Measurements from ENCODE around the gene RREB1.
"Not testable (repeated sequence)": the region's sequence is repeated elsewhere in the genome, so short reads cannot be mapped to it uniquely, and the experiment has no call there.

Gene RREB1

DNA sequence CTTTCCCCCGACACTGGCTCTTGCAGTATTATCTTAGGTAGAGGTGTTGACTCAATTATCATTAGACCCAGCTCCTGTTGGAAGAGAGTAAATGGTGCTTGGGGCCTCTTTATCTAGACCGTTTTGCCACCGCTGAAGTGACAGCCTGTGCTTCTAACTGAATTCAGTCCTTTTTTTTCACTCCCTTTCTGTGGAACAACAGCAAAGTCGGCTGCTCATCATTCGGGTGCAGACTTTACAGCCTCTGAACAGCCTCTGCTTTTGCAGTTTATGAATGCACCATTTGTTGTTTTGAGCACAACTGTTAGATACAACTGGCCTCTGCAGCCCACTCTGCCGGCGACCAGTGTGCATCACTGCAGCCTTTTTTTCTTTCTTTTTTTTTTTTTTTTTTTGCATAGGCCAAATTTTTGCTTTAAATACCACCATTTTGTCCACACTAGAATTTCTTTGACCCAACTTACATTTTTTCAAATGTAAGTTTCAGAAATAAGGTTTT lies 35.8 kb downstream of the RREB1 start:
- no peak for DNase-seq (ENCODE audit: low read depth)

DNA sequence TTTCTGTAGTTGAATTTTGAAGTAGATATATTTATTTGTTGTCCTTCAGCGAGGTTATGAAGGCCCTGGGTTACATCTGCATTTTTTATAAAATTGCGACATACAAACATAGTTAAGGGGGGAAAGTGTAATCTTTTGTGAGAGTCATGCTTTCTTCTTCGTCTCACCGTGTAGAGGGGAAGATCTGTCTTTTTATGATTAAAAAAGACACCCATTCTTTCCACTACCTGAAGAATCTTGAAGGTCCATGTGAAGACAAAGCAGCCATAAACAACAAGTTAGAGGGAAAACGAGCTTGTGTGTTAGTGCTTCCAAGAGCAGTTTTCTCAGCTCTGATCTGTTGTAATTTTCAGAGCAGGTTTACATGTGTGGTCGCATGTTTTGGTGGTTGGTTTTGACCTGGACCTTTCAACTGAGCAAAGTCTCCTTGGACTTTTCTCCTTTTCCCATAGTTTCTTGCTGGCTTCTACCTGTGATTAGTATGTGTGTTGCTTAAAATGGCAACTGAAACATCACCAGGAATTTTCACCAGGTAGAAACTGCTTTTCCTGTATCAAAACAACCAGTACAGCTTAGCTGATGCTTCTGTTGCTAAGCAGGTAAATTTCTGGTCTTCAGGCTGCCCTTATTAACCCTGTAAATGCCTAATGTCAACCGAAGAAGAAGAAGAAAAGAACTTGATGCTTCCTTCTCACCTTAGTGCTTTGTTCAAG lies 37.3 kb downstream of the RREB1 start:
- DNase-seq (ENCODE audit: low read depth), result no peak

DNA sequence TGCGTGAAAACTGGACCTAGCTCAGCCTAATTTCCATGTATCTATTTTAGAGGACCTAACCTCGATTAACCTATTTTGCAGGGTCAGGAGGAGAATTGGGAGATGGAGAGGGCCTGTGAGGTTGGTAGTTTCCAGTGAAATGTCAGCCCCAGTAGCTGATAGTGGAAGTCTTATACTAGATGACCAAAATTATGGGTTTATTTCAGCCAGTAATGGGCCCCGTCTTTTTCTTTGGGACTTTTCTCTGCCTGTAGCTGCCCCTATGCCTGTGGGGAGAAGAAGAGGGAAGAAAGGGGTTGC lies 37.8 kb downstream of the RREB1 start:
- DNase-seq (ENCODE audit: low read depth), result no peak

DNA sequence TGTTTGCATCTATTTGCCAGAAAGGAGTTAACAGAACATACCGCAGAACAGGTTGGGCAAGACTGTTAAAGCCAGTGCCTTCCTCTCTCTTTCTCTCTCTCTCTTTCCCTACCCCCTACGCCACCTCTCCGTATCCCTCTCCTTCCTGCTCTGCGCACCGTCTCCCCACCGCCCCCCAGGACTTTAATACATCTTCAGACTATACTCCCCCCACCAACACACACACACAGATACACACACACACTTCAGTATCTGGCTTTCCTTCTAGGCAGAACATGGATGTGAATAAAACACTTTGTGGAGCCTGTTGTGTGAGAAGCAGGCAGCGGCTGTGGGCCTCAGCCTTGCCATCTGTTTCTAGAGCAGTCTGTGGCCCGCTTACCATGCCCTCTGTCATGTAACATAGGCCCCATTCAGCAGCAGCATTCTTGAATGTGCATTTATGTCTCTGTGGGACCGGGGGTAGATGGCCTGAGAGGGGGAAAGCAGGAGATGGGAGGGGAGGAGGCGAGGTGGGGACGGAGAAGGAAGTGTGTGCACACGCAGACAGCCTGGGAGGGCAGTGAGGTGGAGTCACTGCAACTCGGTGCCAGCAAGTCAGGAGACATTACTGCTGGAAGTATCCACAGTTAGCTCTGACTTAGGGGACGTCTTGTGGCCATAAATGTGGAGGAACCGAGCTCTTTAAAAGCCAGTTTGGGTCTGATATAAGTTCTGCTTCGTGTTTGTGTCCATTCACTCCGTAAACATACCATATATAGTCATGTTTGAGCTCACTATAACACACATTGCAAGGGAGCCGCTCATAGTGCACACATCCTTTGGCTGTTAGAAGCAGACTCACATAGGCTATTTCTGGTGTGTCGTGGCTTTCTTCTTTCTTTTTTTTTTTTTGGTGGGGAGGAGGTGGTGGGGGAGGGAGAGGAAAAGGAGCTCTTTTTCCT lies 38.4 kb downstream of the RREB1 start:
- DNase-seq (ENCODE audit: low read depth), result no peak

DNA sequence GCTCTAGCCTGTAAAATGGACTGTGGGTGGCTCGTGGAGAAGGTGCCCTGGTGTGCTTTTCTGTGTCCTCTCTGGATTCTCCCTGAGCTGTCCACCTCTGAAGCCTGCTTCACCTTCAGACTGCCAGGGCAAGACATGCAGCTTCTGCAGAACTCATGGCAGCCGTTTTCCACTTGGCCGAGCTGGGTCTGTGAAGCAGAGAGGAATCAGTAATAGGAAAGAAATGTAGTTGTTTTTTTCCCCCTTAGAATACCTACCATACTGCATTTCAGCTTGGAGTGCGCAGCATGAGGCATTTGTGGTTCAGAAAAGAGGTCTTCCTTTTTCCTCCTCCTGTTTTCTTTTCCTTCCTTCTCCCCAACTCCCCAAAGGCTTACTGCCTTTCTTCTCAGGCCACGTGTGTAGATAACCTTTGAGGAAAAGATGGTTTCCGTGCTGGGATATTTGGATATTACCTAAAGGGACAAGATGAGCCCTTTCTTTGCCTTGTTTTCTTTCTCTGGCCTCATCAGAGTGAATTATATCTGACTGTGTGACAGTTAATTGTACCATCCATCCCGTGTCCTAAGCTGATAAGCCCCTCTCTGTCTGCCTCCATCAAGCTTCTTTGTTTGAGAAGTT lies 39.4 kb downstream of the RREB1 start:
- DNase-seq (ENCODE audit: low read depth), result no peak

DNA sequence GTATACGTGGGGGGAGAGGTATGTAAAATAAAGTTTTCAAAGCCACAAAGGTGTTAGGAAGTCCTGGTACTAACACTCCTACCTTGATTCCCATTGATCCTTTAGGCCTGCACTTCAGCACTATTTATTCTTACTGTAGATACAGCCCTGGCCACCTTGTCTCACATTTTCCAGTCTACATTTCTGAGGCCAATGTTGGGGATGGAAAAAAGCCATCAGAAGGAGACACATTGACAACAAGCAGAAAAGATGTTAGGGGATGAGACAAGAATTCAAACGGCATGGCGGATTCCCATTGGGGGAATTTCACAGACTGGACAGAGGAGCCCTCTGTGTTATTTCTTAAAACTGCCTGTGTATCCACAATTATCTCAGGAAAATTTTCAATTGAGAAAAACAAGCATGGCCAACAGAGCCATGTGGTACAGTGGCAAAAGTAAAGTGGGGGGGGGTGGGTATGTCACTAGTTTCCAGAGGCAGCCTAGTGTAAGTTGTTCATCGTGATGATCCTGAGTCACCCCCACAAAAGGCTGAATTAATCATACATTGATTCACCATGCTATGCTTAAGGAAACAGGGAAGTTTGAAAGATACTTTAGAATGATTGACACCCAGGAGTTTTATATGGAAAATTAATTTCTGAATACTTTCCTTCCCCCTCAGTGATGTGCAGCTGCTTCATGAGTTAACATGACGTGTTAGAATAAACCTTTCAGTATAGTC lies 40.5 kb downstream of the RREB1 start:
- DNase-seq (ENCODE audit: low read depth), result no peak

DNA sequence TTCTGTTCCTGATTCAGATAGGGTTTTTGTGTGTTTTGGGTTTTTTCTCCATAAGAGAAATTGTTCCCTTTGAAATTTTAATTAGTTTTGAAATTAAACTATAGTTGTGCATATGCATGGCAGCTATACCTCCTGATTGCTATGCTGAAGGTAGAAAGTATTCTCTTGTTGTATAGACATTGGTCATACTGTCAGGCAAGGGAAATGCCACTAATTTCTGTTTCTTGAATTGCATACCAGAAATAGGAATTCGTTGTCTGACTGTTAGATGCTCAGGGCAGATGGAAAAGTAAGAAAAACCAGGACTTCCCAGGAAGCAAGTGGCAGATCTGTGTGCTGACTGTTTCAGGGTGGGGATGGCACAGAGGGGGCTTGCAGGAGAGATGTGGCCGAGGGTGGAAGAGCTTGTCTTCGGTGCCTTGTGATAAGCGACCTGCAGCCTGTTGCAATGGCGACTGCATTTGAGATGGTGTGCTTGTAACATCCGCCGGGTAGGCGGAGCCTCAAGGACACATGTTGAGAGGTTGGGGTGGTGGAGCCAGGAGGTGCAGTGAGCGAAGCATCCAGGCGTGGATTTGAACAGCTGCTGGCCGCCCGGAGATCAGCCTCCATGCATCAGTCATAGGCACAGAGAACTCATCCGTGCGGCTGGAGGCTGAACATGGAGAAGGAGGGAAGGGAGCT lies 42.8 kb downstream of the RREB1 start:
- DNase-seq (ENCODE audit: low read depth), result no peak

DNA sequence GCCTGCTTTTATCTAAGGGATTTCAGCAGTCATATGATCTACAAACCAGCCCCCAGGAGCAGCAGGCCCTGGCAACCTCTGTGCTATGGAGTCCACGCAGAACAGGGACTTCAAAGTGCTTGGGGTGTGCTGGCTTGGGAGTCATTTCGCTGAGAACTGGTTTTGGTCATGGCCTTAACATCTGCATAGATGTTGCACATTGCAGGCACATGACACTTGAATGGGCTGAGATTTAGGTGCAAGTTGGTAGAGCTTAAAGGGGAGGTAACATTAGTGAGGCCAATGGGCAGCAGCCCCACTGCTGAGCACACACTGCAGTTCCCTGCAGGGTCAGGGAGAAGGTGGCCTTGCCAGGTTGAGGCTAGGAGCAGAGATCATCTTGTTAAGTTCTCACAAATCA lies 43.6 kb downstream of the RREB1 start:
- no peak for DNase-seq (ENCODE audit: low read depth)

DNA sequence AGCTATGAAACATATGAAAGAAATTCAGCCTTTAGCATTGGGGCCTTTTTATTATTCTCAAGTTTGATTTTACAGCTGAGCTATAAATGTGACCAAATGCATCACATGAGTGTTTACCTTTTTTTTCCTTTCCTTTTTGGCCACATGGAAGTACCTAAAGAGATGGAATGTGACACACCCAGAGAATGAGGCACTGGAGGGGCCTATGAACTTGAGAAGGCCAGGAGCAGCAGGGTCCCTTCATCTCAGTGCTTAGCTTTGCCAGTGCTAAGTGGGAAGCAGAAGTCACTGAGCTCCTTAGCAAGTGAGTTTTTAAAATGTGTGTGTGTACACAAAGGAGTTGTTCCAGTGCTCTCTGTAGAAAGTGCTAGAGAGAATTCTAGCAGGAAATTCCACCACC lies 44.7 kb downstream of the RREB1 start:
- no peak for DNase-seq (ENCODE audit: low read depth)

DNA sequence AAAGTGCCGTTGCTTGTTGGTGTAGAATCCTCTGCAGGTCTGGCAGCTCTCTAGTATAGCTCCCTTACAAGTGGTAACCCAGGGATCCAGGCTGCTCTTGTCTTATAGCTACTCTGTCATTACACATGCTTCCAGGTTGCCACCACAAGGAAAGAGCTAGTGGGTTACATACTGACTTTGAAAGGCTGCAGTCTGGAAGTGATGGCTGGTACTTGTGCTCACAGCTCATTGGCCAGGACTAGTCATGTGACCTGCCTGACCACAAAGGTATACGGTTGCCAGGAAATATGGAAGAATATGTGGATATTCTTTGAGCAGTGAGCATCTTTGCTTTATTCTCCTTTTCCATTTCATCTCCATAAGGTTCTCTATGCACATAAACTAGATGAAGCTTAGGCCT lies 46.0 kb downstream of the RREB1 start:
- no peak for DNase-seq (ENCODE audit: low read depth)

DNA sequence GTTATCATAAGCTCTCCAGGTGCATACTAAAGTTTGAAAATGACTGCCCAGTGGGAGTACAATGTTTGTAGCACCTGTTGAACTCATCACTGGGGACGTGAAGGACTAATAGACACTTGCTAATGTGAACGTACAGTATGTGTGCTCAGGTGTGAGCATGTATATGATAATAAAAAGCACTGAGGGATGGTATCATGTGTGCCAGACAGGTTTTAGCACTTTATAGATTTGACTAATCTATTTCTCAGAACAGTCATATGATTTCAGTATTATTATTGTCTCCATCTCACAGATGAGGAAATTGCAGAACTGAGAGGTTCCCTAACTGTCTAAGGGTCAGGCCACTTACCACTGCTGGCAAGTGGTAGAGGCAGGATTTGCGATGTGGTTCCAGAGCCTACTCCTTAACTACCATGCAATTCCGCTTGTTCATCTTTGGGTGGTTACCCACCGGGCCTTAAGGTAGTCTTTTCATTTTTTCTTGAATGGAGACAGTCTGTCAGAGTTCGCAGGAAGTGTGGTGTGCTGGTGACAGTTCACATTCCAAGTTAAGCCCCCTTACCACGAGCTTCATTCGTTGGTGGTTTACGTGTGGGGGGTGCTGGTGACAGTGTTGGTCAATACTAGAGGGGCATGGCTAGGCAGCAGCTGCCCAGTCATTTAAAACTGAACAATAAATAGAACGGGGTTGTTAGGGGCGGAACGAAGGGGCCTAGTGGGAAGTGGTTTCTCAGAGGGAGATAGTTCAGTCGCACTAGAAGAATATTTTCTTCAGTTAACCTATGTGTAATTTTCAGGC lies 46.8 kb downstream of the RREB1 start:
- DNase-seq (ENCODE audit: low read depth), result no peak

DNA sequence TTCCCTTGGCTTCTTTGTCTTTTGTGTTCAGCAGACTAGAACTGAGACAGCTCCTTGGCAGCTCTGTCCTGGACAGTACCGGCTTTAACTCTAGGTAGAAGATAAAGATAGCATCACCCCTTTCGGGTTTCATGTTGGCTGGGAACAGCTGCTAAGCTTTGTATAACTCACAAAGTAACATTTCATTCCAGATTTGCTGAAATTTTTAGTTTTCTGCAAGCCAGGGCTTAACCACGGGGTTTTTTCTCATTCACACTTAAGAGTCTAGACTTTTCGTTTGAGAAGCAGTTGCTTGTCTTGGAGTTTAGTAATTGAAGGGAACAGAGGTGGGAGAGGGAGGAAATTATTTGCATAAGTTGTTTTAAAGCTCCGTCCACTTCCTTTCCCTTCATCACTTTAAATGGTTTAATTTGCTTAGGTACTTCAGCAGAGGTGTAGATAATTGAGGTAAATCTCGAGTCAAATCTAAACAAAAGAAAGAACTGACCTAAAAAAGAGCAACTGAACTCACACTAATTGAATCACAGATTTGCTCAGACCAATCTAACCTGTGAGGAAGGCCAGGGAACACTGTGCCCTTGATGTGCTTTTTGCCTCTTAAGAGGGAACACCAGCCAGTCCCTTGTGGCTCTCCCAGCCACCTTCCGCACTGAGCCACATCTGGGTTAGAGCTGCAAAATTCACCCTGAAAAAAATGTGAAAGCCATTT lies 48.3 kb downstream of the RREB1 start:
- DNase-seq (ENCODE audit: low read depth), result no peak

DNA sequence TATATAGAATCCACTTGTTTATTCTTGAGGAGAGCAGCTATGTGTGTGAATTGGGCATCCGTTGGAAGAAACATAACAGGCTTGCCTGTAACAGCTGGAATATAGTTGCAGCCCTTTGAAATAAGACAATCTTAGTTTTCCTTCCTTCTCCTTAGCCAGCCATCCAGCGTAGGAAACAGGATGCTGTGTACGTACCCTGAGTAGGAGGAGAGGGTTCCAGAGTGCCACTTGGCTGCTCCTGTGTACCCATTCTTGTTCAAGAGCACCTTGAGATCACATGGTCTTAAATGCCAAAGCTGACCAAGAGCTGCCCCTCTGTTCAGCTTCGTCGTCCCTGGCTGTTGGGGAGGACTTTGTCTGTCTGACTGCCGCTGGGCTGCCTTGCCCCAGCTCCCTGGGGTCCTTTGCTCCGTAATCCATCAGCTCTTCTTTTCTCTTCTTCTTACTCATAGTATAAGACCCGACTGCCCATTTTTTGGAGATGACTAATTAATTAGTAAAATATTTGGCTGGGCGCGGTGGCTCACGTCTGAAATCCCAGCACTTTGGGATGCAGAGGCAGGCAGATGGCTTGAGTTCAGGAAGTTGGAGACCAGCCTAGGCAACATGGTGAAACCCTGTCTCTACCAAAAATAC lies 49.0 kb downstream of the RREB1 start:
- no peak for DNase-seq (ENCODE audit: low read depth)

DNA sequence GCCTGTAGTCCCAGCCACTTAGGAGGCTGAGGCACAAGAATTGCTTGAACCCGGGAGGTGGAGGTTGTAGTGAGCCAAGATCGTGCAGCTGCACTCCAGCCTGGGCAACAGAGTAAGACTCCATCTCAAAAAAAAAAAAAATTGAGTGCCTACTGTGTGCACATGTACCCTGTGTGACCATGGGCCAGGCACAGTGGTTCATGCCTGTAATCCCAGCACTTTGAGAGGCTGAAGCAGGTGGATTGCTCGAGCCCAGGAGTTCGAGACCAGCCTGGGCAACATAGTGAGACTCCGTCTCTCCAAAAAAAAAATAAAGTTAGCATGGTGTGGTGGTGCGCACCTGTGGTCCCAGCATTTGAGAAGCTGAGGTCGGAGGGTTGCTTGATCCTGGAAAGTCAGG lies 49.5 kb downstream of the RREB1 start:
- not testable (repeated sequence) for DNase-seq (ENCODE audit: low read depth)

DNA sequence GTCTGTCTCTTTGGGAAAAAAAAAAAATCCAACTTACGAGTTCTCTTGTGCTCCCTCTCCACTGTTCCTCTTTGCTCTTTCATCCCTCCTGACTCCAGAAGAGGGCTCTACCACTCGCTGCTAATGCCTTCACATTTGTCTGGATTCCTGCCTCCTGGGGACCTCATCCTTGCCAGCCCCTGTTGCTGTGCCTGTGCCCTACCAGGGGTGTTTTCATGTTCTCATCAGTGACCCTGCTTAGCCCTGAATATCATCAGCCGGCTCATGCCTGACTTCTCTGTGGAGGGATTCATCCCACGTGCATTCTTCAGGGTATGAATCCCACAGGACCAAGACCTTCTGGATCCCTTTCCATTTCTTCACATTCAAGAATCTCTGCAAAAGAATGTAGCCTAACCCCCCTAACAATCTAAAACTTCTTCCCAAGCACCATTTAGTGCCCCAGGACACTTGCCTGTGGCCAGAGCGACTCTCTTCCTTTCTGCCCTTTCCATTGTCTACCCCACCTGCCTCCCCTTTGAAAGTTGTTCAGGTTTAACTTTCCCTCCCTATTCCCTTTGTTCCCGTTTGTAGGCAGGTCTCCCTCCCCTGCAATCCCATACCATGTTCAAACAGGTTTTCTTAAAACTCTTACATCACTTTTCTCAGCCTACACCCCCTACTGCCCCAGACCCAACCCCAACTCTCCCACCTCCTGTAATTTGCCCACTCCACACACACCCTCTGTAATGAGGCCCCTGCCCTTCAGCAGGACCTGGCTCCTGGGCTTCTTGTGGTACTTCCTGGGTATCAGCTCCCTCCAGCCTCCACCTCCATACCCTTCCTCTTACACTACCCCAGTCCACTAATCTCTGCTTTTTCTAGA lies 50.2 kb downstream of the RREB1 start:
- DNase-seq (ENCODE audit: low read depth), result no peak

DNA sequence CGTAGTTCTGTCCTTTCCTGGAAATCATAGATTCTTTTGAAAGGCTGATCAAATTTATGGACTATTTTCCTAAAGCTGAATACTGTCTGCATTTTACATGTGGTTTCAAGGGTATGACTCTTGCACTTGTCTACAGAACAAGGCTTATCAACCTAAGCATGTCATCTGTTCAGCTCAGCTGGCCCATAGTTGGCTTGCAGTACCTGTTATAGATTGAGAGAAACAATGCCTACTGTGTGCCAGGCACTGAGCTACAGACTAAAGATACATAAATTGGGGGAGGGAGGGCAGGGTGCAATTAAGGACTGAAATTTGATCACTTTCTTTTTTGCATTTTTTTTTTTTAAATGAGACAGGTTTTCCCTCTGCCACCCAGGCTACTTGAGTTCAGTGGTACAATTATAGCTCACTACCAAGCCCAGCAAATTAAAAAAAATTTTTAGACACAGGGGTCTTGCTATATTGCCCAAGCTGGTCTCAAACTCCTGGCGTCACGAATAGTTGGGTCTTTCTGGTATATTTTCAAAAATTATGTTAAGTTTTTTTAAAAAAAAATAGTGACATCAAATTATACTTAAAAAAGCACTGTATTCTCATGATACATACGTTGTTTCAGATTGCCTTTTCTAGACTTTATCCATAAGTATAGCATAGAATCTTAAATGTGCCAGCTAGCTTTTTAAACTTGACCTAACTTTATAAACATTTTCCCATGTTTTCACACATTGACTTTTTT lies 52.2 kb downstream of the RREB1 start:
- DNase-seq (ENCODE audit: low read depth), result no peak

DNA sequence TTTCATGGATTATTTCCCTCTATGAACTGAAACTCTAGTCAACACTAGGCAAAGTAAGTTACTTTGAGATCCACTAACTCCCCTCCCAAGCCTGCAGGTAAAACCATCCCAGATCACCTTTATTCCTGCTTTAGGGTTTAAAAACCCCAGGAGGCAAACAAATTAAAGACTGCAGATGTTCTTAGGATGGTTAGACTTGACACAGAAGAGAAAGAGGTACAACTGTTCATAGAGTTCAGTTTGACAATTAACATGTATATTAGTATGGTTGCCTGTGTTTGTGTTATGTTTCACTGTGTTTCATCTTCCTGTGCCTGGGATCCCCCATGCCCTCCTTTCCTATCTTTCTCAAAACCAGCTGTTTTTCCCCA lies 53.5 kb downstream of the RREB1 start:
- DNase-seq (ENCODE audit: low read depth), result no peak

DNA sequence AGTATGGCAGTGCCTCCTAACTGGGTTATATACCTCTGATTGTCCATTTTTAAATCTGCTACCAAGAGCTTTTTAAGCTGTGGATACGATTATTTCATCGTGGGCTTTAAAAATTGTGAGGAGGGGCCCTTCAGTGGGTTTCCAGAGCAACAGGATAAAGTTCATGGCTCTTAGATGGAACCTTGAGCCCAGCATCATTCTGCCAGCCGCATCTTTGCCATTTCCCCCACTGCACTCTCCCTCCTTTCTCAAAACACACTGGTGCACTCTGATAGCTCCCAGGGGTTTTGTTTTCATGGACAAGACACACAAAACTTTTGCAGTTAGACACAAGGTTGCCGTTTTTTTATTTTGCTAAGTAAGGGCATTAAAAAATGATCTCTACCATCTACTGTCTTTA lies 54.1 kb downstream of the RREB1 start:
- DNase-seq (ENCODE audit: low read depth), result no peak
